ENCODE data around the gene POLR3B. TPM values are rescaled to one million over a fixed set of nuclear protein-coding genes. Genes with fewer than 3 reads are reported as not detected.

POLR3B gene
- total and polyA plus RNA-seq, 2 experiments from 2014 or later, result 4.0 to 14.6 TPM

- TF ChIP-seq REST (IDR thresholded peaks at IDR 0.05; ENCODE audit: unreplicated experiment), result no peak
- TF ChIP-seq NANOG (IDR thresholded peaks at IDR 0.05; ENCODE audit: borderline replicate concordance), result no peak
- no peak for TF ChIP-seq JUNB (IDR thresholded peaks at IDR 0.05; ENCODE audit: unreplicated experiment)
- TF ChIP-seq ZNF331 (CRISPR knock-in tag; IDR thresholded peaks at IDR 0.05; ENCODE audit: low read depth), result no peak
- TF ChIP-seq, protein P1, sequence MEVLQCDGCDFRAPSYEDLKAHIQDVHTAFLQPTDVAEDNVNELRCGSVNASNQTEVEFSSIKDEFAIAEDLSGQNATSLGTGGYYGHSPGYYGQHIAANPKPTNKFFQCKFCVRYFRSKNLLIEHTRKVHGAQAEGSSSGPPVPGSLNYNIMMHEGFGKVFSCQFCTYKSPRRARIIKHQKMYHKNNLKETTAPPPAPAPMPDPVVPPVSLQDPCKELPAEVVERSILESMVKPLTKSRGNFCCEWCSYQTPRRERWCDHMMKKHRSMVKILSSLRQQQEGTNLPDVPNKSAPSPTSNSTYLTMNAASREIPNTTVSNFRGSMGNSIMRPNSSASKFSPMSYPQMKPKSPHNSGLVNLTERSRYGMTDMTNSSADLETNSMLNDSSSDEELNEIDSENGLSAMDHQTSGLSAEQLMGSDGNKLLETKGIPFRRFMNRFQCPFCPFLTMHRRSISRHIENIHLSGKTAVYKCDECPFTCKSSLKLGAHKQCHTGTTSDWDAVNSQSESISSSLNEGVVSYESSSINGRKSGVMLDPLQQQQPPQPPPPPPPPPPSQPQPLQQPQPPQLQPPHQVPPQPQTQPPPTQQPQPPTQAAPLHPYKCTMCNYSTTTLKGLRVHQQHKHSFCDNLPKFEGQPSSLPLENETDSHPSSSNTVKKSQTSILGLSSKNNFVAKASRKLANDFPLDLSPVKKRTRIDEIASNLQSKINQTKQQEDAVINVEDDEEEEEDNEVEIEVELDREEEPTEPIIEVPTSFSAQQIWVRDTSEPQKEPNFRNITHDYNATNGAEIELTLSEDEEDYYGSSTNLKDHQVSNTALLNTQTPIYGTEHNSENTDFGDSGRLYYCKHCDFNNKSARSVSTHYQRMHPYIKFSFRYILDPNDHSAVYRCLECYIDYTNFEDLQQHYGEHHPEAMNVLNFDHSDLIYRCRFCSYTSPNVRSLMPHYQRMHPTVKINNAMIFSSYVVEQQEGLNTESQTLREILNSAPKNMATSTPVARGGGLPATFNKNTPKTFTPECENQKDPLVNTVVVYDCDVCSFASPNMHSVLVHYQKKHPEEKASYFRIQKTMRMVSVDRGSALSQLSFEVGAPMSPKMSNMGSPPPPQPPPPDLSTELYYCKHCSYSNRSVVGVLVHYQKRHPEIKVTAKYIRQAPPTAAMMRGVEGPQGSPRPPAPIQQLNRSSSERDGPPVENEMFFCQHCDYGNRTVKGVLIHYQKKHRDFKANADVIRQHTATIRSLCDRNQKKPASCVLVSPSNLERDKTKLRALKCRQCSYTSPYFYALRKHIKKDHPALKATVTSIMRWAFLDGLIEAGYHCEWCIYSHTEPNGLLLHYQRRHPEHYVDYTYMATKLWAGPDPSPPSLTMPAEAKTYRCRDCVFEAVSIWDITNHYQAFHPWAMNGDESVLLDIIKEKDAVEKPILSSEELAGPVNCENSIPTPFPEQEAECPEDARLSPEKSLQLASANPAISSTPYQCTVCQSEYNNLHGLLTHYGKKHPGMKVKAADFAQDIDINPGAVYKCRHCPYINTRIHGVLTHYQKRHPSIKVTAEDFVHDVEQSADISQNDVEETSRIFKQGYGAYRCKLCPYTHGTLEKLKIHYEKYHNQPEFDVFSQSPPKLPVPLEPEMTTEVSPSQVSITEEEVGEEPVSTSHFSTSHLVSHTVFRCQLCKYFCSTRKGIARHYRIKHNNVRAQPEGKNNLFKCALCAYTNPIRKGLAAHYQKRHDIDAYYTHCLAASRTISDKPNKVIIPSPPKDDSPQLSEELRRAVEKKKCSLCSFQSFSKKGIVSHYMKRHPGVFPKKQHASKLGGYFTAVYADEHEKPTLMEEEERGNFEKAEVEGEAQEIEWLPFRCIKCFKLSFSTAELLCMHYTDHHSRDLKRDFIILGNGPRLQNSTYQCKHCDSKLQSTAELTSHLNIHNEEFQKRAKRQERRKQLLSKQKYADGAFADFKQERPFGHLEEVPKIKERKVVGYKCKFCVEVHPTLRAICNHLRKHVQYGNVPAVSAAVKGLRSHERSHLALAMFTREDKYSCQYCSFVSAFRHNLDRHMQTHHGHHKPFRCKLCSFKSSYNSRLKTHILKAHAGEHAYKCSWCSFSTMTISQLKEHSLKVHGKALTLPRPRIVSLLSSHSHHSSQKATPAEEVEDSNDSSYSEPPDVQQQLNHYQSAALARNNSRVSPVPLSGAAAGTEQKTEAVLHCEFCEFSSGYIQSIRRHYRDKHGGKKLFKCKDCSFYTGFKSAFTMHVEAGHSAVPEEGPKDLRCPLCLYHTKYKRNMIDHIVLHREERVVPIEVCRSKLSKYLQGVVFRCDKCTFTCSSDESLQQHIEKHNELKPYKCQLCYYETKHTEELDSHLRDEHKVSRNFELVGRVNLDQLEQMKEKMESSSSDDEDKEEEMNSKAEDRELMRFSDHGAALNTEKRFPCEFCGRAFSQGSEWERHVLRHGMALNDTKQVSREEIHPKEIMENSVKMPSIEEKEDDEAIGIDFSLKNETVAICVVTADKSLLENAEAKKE (CRISPR knock-in tag; IDR thresholded peaks at IDR 0.05), result no peak
- TF ChIP-seq ETS1 (IDR thresholded peaks at IDR 0.05), result no peak
- no peak for TF ChIP-seq POLR2AphosphoS5 (IDR thresholded peaks at IDR 0.05; ENCODE audit: low read depth)
- TF ChIP-seq ZNF114 (CRISPR knock-in tag; IDR thresholded peaks at IDR 0.05), result no peak
These were observed 122.7 kb downstream of the POLR3B start (continued) for GRCh38 chr12:106480251-106480650.

Measured in GM23338 (cell line).